Retinal pigment epithelial cell (primary cell): Measurements from ENCODE around the gene PRMT6.
"Not testable (repeated sequence)": the region's sequence is repeated elsewhere in the genome, so short reads cannot be mapped to it uniquely, and the experiment has no call there.

ENCODE experiments used
- DNase-seq: peaks from one replicate; pipeline ENCODE4 v3.0.0-alpha.2; 2010; ENCODE audit warnings: low read depth
- H3K4me3 ChIP-seq: 2 replicates; pipeline ENCODE4 v1.5.1; 2011; ENCODE audit warnings: mild to moderate bottlenecking, low read length, control low read depth, moderate library complexity
- TF ChIP-seq, protein P1 (sequence below): conservative IDR thresholded peaks from 2 replicates; pipeline ENCODE4 v1.5.1; 2011; ENCODE audit warnings: low read depth, low read length, control low read depth, inconsistent platforms

PRMT6 gene

DNA sequence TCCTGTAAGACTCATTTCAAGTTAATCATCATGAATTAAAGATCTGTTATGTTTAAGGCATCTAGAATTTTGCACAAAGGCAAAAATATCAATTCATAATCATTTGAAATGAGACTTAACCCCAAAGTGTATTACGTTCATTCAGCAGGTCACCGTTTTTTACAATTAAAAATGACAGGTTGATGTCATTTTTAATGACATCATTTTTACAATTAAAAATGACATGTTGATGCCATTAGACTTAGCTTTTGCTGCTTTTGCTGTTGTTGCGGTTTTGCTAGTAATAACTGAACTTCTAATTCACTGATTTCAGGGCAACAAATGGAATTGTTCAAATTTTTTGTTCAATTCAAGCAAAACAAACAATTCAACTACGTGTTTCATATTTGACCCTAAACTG, 17.0 kb downstream of the PRMT6 start:
- H3K4me3 ChIP-seq, result no peak overlapping the region
- TF ChIP-seq, protein P1, sequence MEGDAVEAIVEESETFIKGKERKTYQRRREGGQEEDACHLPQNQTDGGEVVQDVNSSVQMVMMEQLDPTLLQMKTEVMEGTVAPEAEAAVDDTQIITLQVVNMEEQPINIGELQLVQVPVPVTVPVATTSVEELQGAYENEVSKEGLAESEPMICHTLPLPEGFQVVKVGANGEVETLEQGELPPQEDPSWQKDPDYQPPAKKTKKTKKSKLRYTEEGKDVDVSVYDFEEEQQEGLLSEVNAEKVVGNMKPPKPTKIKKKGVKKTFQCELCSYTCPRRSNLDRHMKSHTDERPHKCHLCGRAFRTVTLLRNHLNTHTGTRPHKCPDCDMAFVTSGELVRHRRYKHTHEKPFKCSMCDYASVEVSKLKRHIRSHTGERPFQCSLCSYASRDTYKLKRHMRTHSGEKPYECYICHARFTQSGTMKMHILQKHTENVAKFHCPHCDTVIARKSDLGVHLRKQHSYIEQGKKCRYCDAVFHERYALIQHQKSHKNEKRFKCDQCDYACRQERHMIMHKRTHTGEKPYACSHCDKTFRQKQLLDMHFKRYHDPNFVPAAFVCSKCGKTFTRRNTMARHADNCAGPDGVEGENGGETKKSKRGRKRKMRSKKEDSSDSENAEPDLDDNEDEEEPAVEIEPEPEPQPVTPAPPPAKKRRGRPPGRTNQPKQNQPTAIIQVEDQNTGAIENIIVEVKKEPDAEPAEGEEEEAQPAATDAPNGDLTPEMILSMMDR, result no peak
- no peak for DNase-seq

- TF ChIP-seq, protein P1, result no peak
- DNase-seq, result peak; percentile 92
- no peak overlapping the region for H3K4me3 ChIP-seq
Observed at GRCh38 chr1:107076841-107077240, 20.4 kb downstream of the PRMT6 start.

DNA sequence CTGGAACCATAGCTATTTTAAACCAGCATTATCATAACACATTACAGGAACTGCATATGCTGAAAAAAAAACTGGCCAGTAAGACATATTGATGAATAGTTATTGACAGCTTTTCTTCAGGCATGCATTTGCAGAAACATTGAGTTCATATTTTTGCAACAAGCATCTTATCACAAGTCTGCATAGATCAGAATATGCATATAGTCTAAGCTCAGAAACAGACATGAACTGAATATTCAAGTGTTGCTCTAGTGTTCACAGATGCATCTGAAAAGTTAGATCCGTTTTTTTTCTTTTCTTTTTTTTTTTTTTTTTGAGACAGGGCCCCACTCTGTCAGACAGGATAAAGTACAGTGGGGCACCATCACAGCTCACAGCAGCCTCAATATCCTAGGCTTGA, 22.8 kb downstream of the PRMT6 start:
- TF ChIP-seq, protein P1, result no peak

DNA sequence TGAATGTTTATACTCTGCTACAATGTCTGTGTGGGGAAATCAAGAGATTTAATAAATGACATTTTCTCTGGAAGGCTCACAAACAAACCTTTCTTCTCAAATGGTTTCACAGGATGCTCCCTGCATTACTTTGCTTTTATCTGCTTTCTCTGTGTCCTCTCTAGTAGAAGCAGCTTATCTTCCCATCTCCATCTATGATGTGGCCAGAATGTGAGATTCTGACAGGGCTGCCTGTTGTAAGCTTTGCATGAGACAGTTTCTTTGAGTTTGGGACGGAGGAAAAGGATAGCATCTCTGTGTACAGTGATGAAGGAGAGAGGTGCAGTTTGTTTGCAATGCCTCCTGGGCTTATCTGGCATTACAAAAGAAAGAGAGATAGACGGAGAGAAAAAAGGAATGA, 24.6 kb downstream of the PRMT6 start:
- TF ChIP-seq, protein P1, result no peak
- DNase-seq, result no peak
- H3K4me3 ChIP-seq, result no peak overlapping the region

More for the DNA sequence above, 22.8 kb downstream of the PRMT6 start:
- DNase-seq, result no peak
- H3K4me3 ChIP-seq, result no peak overlapping the region

DNA sequence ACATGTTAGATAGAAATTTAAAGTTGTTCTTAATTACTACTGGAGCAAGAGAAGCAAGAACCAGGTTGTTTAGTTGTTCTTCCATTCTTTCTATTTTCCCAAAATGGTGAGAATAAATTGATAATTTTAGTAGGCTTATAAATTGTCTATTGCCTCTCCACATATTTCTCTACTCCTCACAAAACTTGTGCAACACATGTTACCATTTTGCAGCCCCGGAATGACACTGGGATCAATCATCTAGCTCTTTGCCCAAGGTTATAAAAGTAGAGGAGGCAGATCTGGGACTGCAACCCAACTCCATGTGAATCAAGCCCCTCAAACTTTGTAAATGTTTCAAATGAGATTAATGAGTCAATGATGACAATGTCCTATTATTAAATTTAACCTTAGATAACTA, 34.9 kb downstream of the PRMT6 start:
- no peak for DNase-seq
- no peak overlapping the region for H3K4me3 ChIP-seq
- TF ChIP-seq, protein P1, result no peak

GRCh38 chr1:107093395-107093794, 36.9 kb downstream of the PRMT6 start:
- H3K4me3 ChIP-seq, DNase-seq: not testable (repeated sequence)

DNA sequence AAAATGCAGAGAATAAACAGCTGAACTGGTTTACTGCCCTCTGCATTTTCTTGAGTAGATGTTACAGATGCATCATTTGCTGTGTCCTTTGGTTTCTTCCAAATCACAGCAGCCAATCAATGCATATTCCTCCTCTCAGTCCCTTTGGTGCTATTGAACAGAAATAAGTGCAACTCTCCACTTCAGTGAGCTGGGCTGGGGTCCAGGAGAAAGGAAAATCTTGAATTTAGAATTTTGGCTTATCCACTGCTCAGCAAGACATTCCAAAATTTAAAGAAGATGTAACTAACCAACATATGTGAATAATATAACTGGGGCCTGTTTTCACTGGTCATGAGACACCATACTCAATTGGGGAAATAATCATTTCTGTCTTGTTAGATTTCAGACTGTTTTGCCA, 39.2 kb downstream of the PRMT6 start:
- TF ChIP-seq, protein P1, result no peak
- H3K4me3 ChIP-seq, result no peak overlapping the region
- no peak for DNase-seq

DNA sequence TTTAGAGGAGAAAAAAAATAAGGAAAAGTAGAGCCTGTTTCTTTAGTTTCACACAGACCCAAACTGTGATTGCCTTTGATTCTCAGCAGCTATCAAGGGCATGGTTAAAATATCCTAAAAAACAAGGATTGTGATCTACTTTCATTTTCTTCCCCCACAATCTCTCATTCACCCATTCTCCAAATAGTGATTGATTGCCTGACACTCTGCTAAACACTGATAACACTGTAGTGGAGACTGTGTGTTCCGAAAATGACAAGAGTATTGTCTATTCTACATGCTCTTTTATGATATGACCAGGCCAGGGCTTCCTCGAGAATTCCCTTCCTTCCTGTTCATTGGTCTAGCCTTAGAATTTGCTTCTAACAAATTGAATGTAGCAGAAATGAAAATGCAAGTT, 40.2 kb downstream of the PRMT6 start:
- DNase-seq, result no peak
- TF ChIP-seq, protein P1, result no peak
- no peak overlapping the region for H3K4me3 ChIP-seq
